ENCODE results near the gene FRYL. TPM values are rescaled to one million over a fixed set of nuclear protein-coding genes. Genes with fewer than 3 reads are reported as not detected.

FRYL gene
- total RNA-seq, 4 donors from 2014 or later: 51.1 to 96.5 (median 70.6) TPM

DNA sequence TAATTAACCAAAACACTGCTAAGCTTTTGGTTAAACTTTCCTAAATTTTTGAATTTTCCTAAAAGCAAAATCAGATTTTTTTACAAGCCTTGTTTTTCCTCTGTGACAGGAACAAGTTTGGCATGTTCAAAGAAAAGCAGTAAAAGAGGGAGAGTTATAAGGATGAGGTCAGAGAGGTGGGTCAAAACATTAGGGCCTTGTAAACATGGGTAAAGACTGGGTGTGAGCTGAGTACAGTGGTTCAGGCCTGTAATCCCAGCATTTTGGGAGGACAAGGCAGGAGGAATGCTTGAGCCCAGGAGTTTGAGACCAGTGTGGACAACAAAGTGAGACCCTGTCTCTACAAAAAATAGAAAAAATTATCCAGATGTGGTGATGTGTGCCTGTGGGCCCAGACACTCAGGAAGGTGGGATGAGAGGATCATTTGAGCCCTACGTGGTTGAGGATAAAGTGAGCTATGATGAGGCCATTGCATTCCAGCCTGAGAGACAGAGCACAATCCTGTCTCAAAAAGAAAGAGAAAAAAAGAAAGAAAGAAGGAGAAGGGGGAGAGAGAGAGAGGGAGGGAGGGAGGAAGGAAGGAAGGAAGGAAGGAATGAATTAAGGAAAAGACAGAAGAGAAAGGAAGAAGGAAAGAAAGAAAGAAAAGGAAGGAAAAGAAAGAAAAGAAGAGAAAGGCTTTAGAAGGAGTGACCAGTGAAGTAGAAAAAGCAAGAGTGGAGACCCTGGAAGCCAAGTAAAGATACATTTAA, 17.0 kb upstream of the FRYL start:
- WGBS, 2 donors: 83 to 93% methylated on average over 1 of the region's 1 CpG
- intact Hi-C loops (cut with DNase I; ENCODE audit: low total_unique reads): no loop called here
- H3K4me3 ChIP-seq (ENCODE audit: low read depth, poor library complexity, severe bottlenecking): no peak overlapping the region
- DNase-seq (ENCODE audit: low spot score in 2 of 2): no peak
- TF ChIP-seq, protein P1, sequence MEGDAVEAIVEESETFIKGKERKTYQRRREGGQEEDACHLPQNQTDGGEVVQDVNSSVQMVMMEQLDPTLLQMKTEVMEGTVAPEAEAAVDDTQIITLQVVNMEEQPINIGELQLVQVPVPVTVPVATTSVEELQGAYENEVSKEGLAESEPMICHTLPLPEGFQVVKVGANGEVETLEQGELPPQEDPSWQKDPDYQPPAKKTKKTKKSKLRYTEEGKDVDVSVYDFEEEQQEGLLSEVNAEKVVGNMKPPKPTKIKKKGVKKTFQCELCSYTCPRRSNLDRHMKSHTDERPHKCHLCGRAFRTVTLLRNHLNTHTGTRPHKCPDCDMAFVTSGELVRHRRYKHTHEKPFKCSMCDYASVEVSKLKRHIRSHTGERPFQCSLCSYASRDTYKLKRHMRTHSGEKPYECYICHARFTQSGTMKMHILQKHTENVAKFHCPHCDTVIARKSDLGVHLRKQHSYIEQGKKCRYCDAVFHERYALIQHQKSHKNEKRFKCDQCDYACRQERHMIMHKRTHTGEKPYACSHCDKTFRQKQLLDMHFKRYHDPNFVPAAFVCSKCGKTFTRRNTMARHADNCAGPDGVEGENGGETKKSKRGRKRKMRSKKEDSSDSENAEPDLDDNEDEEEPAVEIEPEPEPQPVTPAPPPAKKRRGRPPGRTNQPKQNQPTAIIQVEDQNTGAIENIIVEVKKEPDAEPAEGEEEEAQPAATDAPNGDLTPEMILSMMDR (IDR thresholded peaks at IDR 0.05): no peak
- TF ChIP-seq POLR2A (IDR thresholded peaks at IDR 0.05): no peak

DNA sequence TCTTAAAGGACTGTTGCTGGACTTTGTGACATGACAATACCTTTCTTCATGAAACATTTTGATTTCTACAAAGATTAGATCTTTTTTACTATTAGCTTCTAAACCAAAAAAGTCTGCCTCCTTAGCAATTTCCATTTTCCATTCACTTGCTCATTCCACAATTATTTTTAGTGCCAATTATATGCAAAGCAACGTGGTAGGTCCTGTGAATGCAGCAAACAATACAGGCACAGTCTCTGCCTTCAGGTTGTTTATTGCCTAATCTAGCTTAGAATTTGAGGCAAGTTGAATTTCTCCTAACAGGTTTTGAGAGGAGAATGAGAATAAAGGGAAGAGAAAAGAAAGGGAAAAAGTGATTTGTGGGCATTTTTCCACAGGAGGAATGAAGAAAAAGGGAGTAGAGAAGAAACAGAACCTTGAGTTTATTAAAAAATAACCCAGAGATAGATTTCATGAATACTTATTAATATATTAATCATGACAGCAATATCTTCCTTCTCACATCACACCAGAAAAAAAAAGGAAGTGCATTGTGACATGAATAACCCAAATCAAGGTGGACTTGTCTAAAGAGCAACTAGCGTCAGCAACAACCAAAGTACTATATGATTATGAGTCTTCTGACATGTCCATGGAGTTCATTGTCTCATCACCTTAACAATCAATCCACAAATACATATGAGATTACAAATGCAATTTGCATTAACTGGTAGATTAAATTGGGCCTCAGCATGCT, 16.3 kb upstream of the FRYL start:
- intact Hi-C loops (cut with DNase I; ENCODE audit: low total_unique reads): no loop called here
- 71 to 81% methylated on average over 2 of the region's 2 CpGs for WGBS, 2 donors
- no peak overlapping the region for H3K4me3 ChIP-seq (ENCODE audit: low read depth, poor library complexity, severe bottlenecking)
- DNase-seq (ENCODE audit: low spot score in 2 of 2): no peak
- no peak for TF ChIP-seq POLR2A (IDR thresholded peaks at IDR 0.05)
- TF ChIP-seq, protein P1 (IDR thresholded peaks at IDR 0.05): no peak

DNA sequence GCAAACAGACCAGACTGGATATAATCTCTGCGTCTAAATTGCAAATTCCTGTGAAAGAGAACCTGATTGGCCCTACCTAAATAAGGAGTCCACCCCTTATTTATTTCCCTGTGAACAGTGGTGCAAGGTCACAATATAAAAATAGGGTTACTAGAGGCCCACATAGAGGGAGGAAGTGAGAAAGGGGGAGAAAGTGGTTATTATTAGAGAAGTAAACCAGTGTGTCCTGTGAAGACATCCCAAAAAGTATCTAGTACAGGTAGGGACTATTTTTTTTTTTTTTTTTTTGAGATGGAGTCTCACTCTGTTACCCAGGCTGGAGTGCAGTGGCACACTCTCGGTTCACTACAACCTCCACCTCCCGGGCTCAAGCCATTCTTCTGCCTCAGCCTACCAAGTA, 15.0 kb upstream of the FRYL start:
- DNase-seq (ENCODE audit: low spot score in 2 of 2): no peak
- WGBS, 2 donors: 94 to 99% methylated on average over 3 of the region's 3 CpGs
- TF ChIP-seq POLR2A (IDR thresholded peaks at IDR 0.05): no peak
- TF ChIP-seq, protein P1 (IDR thresholded peaks at IDR 0.05): no peak
- no peak overlapping the region for H3K4me3 ChIP-seq (ENCODE audit: low read depth, poor library complexity, severe bottlenecking)
- intact Hi-C loops (cut with DNase I; ENCODE audit: low total_unique reads): no loop called here

DNA sequence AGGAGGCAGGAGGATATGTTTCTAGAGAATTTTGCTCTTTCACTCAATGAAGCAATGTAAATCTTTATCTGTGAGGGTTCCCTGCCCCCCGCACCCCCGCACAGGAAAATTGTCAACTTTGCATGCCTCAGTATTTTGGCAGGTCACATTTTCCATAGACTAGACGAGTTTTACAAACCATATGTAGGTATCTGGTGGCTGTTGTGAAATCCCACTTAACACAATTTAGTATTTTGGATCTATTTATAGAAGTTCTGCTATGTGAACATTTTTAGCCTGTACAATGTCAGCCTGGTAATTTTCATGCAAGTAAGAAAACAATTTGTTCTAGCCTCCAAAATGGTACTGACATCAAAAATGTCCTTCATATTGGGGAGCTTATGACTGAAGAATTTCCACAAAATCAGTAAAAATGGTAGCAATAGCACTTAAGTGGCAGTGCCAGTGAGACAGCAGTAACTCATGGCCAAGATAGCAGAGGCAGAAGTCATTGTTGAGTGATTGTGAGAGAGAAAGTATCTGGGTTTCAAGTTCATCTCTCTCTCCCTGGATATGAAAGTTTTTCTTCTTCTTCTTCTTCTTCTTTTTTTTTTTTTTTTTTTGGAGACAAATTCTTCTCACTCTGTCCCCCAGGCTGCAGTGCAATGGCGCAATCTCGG, 12.4 kb upstream of the FRYL start:
- H3K4me3 ChIP-seq (ENCODE audit: low read depth, poor library complexity, severe bottlenecking): no peak overlapping the region
- TF ChIP-seq, protein P1 (IDR thresholded peaks at IDR 0.05): no peak
- TF ChIP-seq POLR2A (IDR thresholded peaks at IDR 0.05): no peak
- intact Hi-C loops (cut with DNase I; ENCODE audit: low total_unique reads): no loop called here
- 86 to 87% methylated on average over 5 of the region's 5 CpGs for WGBS, 2 donors
- DNase-seq (ENCODE audit: low spot score in 2 of 2): no peak

DNA sequence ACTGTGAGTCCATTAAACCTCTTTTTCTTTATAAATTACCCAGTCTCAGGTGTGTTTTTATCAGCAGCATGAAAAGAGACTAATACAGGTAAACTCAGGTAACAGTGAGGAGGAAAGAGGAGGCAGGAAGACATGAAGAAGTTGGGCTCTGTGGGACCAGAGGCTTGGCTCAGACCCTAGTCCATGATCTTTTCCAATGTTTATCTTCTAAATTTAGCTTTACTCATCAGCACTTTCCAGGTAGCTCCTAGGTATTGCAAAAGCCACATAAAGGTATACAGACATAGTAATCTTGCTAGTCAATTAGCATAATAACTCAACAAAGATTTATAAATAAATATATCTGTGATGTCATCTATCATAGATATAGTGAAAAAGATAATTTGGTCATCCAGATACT, 11.2 kb upstream of the FRYL start:
- TF ChIP-seq, protein P1 (IDR thresholded peaks at IDR 0.05): no peak
- no peak for TF ChIP-seq POLR2A (IDR thresholded peaks at IDR 0.05)
- intact Hi-C loops (cut with DNase I; ENCODE audit: low total_unique reads): no loop called here
- H3K4me3 ChIP-seq (ENCODE audit: low read depth, poor library complexity, severe bottlenecking): no peak overlapping the region
- no peak for DNase-seq (ENCODE audit: low spot score in 2 of 2)

All from lower leg skin (tissue), 4 donors.